Measurements from ENCODE around the gene AGPAT1. TPM values are rescaled to one million over a fixed set of nuclear protein-coding genes. Genes with fewer than 3 reads are reported as not detected.

Gene AGPAT1
- total and polyA plus RNA-seq, 2 of the 8 experiments (the other 6 are each of a cell fraction or from before 2014, with no cell fraction given), result 96.0 to 222 TPM

GRCh38 chr6:32153564-32154513, 22.0 kb downstream of the AGPAT1 start, which contains the start of gene PPT2:
TSS of gene PPT2 (plus strand) at chr6:32154141. CDS start at chr6:32154595, 454 bp downstream.
- Histone ChIP-seq H4K8ac (ENCODE audit: extremely low read depth, insufficient read depth, low read length) (peak within 1 kb of the TSS; percentile 87; the same call in 1 of the 2 replicates), H3K56ac (replicated peaks; ENCODE audit: insufficient read length, low read depth, low read length) (no peak within 1 kb of the TSS), H3K4me3 (ENCODE audit: extremely low read depth in 1 of 4, insufficient read depth in 2 of 4, low read depth in 3 of 4, low read length in 4 of 4) (peak within 1 kb of the TSS; percentile 77 to 98 (median 92)), H4K20me1 (replicated peaks in 1 of 2; ENCODE audit: control insufficient read depth in 1 of 2, insufficient read depth in 2 of 2, low read length in 2 of 2) (no peaks in the 10 kb centered on the region), H2BK15ac (ENCODE audit: low read length) (0 out of 2 replicates have a peak within 1 kb of the TSS, but pooled peaks have one; percentile 10), H3K23me2 (ENCODE audit: low read depth, low read length) (peaks cover 25% of the 10 kb centered on the region), H4K91ac (replicated peaks; ENCODE audit: insufficient read length, low read length) (peak within 1 kb of the TSS; percentile 58), H2BK120ac (replicated peaks; ENCODE audit: low read depth, low read length) (peak within 1 kb of the TSS; percentile 77), H3K79me1 (ENCODE audit: low read depth, low read length) (0 out of 2 replicates have a peak, but pooled peaks cover 3% of the 10 kb centered on the region), H4K5ac (ENCODE audit: insufficient read length, low read depth, low read length) (no peak within 1 kb of the TSS), H2BK20ac (ENCODE audit: low read length) (no peak within 1 kb of the TSS), H3K79me2 (ENCODE audit: control insufficient read depth in 1 of 2, insufficient read depth in 2 of 2, low read length in 2 of 2) (peaks cover 0 to 5% of the 10 kb centered on the region in 2 experiments; a peak in 1 of 4 replicates), H3K14ac (ENCODE audit: insufficient read length) (no peak within 1 kb of the TSS), H2AK5ac (ENCODE audit: low read depth, low read length) (0 out of 2 replicates have a peak within 1 kb of the TSS, but pooled peaks have one; percentile 43), H3K4me1 (replicated peaks in 1 of 4; ENCODE audit: control insufficient read depth in 3 of 4, insufficient read depth in 4 of 4, low read length in 3 of 4) (peaks cover 10 to 28% (median 16%) of the 10 kb centered on the region in 4 experiments), H2AFZ (ENCODE audit: low read length) (peak within 1 kb of the TSS; percentile 54), H3K23ac (ENCODE audit: insufficient read length) (no peak within 1 kb of the TSS), H3K9me3 (ENCODE audit: insufficient read depth in 2 of 2, low read depth in 1 of 2, low read length in 1 of 2) (no peaks in the 10 kb centered on the region), H3K27me3 (replicated peaks in 1 of 4; ENCODE audit: control insufficient read depth in 3 of 4, extremely low read depth in 1 of 4, insufficient read depth in 3 of 4, low read length in 3 of 4) (peaks cover 4 to 40% (median 37%) of the 10 kb centered on the region in 4 experiments), H3K9ac (replicated peaks in 1 of 4; ENCODE audit: extremely low read depth in 1 of 4, low read depth in 3 of 4, low read length in 3 of 4) (peak within 1 kb of the TSS; percentile 65 to 80 (median 73)), H3K4me2 (ENCODE audit: insufficient read depth in 1 of 2, low read depth in 2 of 2, low read length in 2 of 2) (peak within 1 kb of the TSS; percentile 92 to 94), H3K27ac (ENCODE audit: low read depth, low read length) (peak within 1 kb of the TSS; percentile 70), H3K18ac (ENCODE audit: extremely low read depth, low read length) (peak within 1 kb of the TSS; percentile 93), H3K36me3 (ENCODE audit: control insufficient read depth in 2 of 4, insufficient read depth in 4 of 4, low read length in 3 of 4) (peaks cover 4 to 14% (median 10%) of the 10 kb centered on the region in 4 experiments; a peak in 6 of 8 replicates), H2BK5ac (ENCODE audit: low read depth, low read length) (peak within 1 kb of the TSS; percentile 87; the same call in 1 of the 2 replicates), H3K4ac (replicated peaks; ENCODE audit: insufficient read length, low read depth, low read length) (peak within 1 kb of the TSS; percentile 24), H2BK12ac (ENCODE audit: low read depth, low read length) (peak within 1 kb of the TSS; percentile 71; the same call in 1 of the 2 replicates)
- ChIA-PET CTCF (ENCODE audit: partially characterized antibody) (interaction anchor here (1.0 to 3.3 kb wide), 11 partner anchors 10 to 42 kb away, joined by 3 to 19 read pairs (median 6); partner anchors contain the start of genes ATF6B, EGFL8 and FKBPL), POLR2A (ENCODE audit: partially characterized antibody) (interaction anchor here (0.8 to 4.7 kb wide), 16 partner anchors 8 to 104 kb away, joined by 3 to 30 read pairs (median 4); partner anchors contain the start of genes AGPAT1, ATF6B, EGFL8 and FKBPL)
- no peak for FAIRE-seq
- peak; percentile 74 to 88 for DNase-seq (ENCODE audit: low read depth in 1 of 2, low spot score in 2 of 2)
- 2% methylated on average over 38 of the region's 52 CpGs; no CpG with 5 or more reads in 1 of the 2 experiments for WGBS, 2 experiments (ENCODE audit: extremely low coverage in 1 of 2, insufficient coverage in 1 of 2, insufficient read length in 1 of 2, insufficient replicate concordance in 2 of 2, low coverage in 1 of 2, low lambda C conversion rate in 2 of 2, missing lambda C conversion rate in 1 of 2)
- 0 out of 2 replicates have a peak, but pooled peaks have one; percentile 34 for TF ChIP-seq EGR1 (IDR thresholded peaks at IDR 0.05; ENCODE audit: borderline replicate concordance, low read depth, low read length)
- peak; percentile 70; the same call in 1 of the 2 replicates for TF ChIP-seq TAF1 (IDR thresholded peaks at IDR 0.05; ENCODE audit: low read depth, low read length)
- TF ChIP-seq ATF2 (IDR thresholded peaks at IDR 0.05; ENCODE audit: low read length), result 0 out of 2 replicates have a peak, but pooled peaks have one; percentile 57
